Lower lobe of right lung (tissue), 2 donors: ENCODE data around the gene DCC. TPM values are rescaled to one million over a fixed set of nuclear protein-coding genes. Genes with fewer than 3 reads are reported as not detected.

Experiments
- ATAC-seq, 2 donors: fragments of 200-7000 bp; cut with Tn5 transposase; one replicate each; pipeline ENCODE4 v1.9.1; 2020 to 2022; ENCODE audit warnings: mild to moderate bottlenecking in 2 of 2, moderate library complexity in 2 of 2
- DNase-seq: peaks from one replicate; pipeline ENCODE4 v3.0.0-alpha.2; 2020
- H3K27ac ChIP-seq: fragments of 200-600 bp; one replicate; pipeline ENCODE4 v1.8.0; 2022
- H3K27me3 ChIP-seq: fragments of 200-600 bp; one replicate; pipeline ENCODE4 v1.8.0; 2022; ENCODE audit warnings: low read depth
- H3K36me3 ChIP-seq: fragments of 200-600 bp; one replicate; pipeline ENCODE4 v1.8.0; 2022; ENCODE audit warnings: mild to moderate bottlenecking
- H3K4me1 ChIP-seq: fragments of 200-600 bp; one replicate; pipeline ENCODE4 v1.8.0; 2022
- H3K4me3 ChIP-seq: fragments of 200-600 bp; one replicate; pipeline ENCODE4 v1.8.0; 2022; ENCODE audit warnings: mild to moderate bottlenecking
- H3K9me3 ChIP-seq: fragments of 200-600 bp; one replicate; pipeline ENCODE4 v1.8.0; 2022
- CTCF ChIP-seq: fragments of 200-600 bp; IDR thresholded peaks from one replicate; pipeline ENCODE4 v1.8.0; 2022; ENCODE audit warnings: antibody characterized with exemption, mild to moderate bottlenecking
- intact Hi-C: fragments of 100-400 bp; cut with DNase I; formaldehyde crosslinking; loops from one replicate; pipeline ENCODE4 v1.11.0; 2022
- total RNA-seq: library from RNA; stranded (reverse); fragmentation: NEBNext Ultra II Directional; extraction: Animal tissue kit (Norgen Biotek cat#: 25700); gene quantifications from one replicate; pipeline ENCODE4 v1.2.1, GENCODE V29; 2021
- donor health status: DM: no; HTN: yes; CAD: no; lungs with severe emphysema.

The DCC gene
- total RNA-seq, 1 donor from 2014 or later: 4.5 TPM

GRCh38 chr18:52897611-52898484 lies 557.9 kb downstream of the DCC start:
- H3K27ac ChIP-seq: no peak overlapping the region
- no peak for TF ChIP-seq CTCF
- ATAC-seq (peak in 1 of 2 donors; percentile 46), DNase-seq (no peak)
- intact Hi-C loops: no loop called here
- H3K4me1 ChIP-seq: no peaks in the 10 kb centered on the region
- no peak overlapping the region for H3K4me3 ChIP-seq
- H3K36me3 ChIP-seq: no peaks in the 10 kb centered on the region
- no peaks in the 10 kb centered on the region for H3K9me3 ChIP-seq
- no peaks in the 10 kb centered on the region for H3K27me3 ChIP-seq

GRCh38 chr18:52898485-52899058 lies 558.6 kb downstream of the DCC start:
- intact Hi-C loops: no loop called here
- no peaks in the 10 kb centered on the region for H3K9me3 ChIP-seq

GRCh38 chr18:52902188-52902587 lies 562.2 kb downstream of the DCC start:
- DNase-seq: no peak
- no peak for ATAC-seq
- intact Hi-C loops: no loop called here
- no peak overlapping the region for H3K27ac ChIP-seq
- TF ChIP-seq CTCF: no peak
- no peaks in the 10 kb centered on the region for H3K4me1 ChIP-seq
- H3K27me3 ChIP-seq: no peaks in the 10 kb centered on the region
- H3K4me3 ChIP-seq: no peak overlapping the region
- H3K36me3 ChIP-seq: no peaks in the 10 kb centered on the region
- H3K9me3 ChIP-seq: no peaks in the 10 kb centered on the region

More at GRCh38 chr18:52898485-52899058, 558.6 kb downstream of the DCC start:
- no peaks in the 10 kb centered on the region for H3K36me3 ChIP-seq
- no peak for TF ChIP-seq CTCF
- no peaks in the 10 kb centered on the region for H3K4me1 ChIP-seq
- H3K4me3 ChIP-seq: no peak overlapping the region
- DNase-seq: no peak
- H3K27me3 ChIP-seq: no peaks in the 10 kb centered on the region
- no peak for ATAC-seq
- no peak overlapping the region for H3K27ac ChIP-seq

- peak; percentile 55 for TF ChIP-seq CTCF
- no peak overlapping the region for H3K27ac ChIP-seq
- no peaks in the 10 kb centered on the region for H3K9me3 ChIP-seq
- intact Hi-C loops: no loop called here
- DNase-seq (peak; percentile 47), ATAC-seq (peak in 1 of 2 donors; percentile 55)
- H3K36me3 ChIP-seq: no peaks in the 10 kb centered on the region
- no peak overlapping the region for H3K4me3 ChIP-seq
- H3K27me3 ChIP-seq: no peaks in the 10 kb centered on the region
- H3K4me1 ChIP-seq: no peaks in the 10 kb centered on the region
These were observed 563.9 kb downstream of the DCC start for GRCh38 chr18:52903857-52904256.

- intact Hi-C loops: no loop called here
- no peak overlapping the region for H3K27ac ChIP-seq
- no peak for TF ChIP-seq CTCF
- no peaks in the 10 kb centered on the region for H3K27me3 ChIP-seq
- H3K4me1 ChIP-seq: no peaks in the 10 kb centered on the region
- DNase-seq (no peak), ATAC-seq (peak in 1 of 2 donors; percentile 61)
- H3K4me3 ChIP-seq: no peak overlapping the region
- no peaks in the 10 kb centered on the region for H3K36me3 ChIP-seq
- H3K9me3 ChIP-seq: no peaks in the 10 kb centered on the region
These were observed 567.7 kb downstream of the DCC start for GRCh38 chr18:52907543-52908308.
